ENCODE results near the gene PPM1D.
"Not testable (repeated sequence)": the region's sequence is repeated elsewhere in the genome, so short reads cannot be mapped to it uniquely, and the experiment has no call there.

Gene PPM1D

GRCh38 chr17:60594170-60594569 lies 5.8 kb upstream of the PPM1D start:
- not testable (repeated sequence) for DNase-seq

GRCh38 chr17:60594734-60595133 lies 5.3 kb upstream of the PPM1D start:
- no peak for DNase-seq

- no peak for DNase-seq
Measured at GRCh38 chr17:60597297-60597696, 2.7 kb upstream of the PPM1D start.

GRCh38 chr17:60598001-60598736 lies 1.8 kb upstream of the PPM1D start:
- DNase-seq = no peak

- DNase-seq = peak; percentile 57
Measured at GRCh38 chr17:60599220-60599619, 773 bp upstream of the PPM1D start.

GRCh38 chr17:60600490-60601446 lies 775 bp downstream of the PPM1D start:
- peak; percentile 76 for DNase-seq

- peak; percentile 82 for DNase-seq
Measured at GRCh38 chr17:60601447-60602384, 1.7 kb downstream of the PPM1D start.

GRCh38 chr17:60602385-60602742 lies 2.4 kb downstream of the PPM1D start:
- no peak for DNase-seq

GRCh38 chr17:60602871-60603270 lies 2.9 kb downstream of the PPM1D start:
- DNase-seq = no peak

GRCh38 chr17:60603477-60603876 lies 3.5 kb downstream of the PPM1D start:
- DNase-seq = not testable (repeated sequence)

GRCh38 chr17:60604686-60605334 lies 4.8 kb downstream of the PPM1D start:
- no peak for DNase-seq

GRCh38 chr17:60606036-60606435 lies 6.0 kb downstream of the PPM1D start:
- DNase-seq = no peak

- DNase-seq = peak; percentile 51
Measured at GRCh38 chr17:60610473-60610872, 10.5 kb downstream of the PPM1D start.

GRCh38 chr17:60611321-60611720 lies 11.3 kb downstream of the PPM1D start:
- not testable (repeated sequence) for DNase-seq

- DNase-seq = no peak
Measured at GRCh38 chr17:60613325-60613724, 13.3 kb downstream of the PPM1D start.

- DNase-seq = not testable (repeated sequence)
Measured at GRCh38 chr17:60613796-60614195, 13.8 kb downstream of the PPM1D start.

- not testable (repeated sequence) for DNase-seq
Measured at GRCh38 chr17:60614247-60614646, 14.3 kb downstream of the PPM1D start.

- no peak for DNase-seq
Measured at GRCh38 chr17:60615108-60615507, 15.1 kb downstream of the PPM1D start.

- DNase-seq = no peak
Measured at GRCh38 chr17:60615840-60616239, 15.8 kb downstream of the PPM1D start.

GRCh38 chr17:60618080-60618479 lies 18.1 kb downstream of the PPM1D start:
- DNase-seq = no peak

- no peak for DNase-seq
Measured at GRCh38 chr17:60618854-60619526, 19.0 kb downstream of the PPM1D start.

- DNase-seq = no peak
Measured at GRCh38 chr17:60622961-60623360, 23.0 kb downstream of the PPM1D start.
